GM12874 (cell line): Measurements from ENCODE around the gene SOX2.

Source experiments
- TF ChIP-seq, protein P1 (sequence below): IDR thresholded peaks from 2 replicates; pipeline ENCODE4 v1.5.1; 2011; ENCODE audit warnings: low read depth, mild to moderate bottlenecking, control low read depth, low read length, moderate library complexity; ENCODE audit not compliant: insufficient read depth

SOX2 gene

DNA sequence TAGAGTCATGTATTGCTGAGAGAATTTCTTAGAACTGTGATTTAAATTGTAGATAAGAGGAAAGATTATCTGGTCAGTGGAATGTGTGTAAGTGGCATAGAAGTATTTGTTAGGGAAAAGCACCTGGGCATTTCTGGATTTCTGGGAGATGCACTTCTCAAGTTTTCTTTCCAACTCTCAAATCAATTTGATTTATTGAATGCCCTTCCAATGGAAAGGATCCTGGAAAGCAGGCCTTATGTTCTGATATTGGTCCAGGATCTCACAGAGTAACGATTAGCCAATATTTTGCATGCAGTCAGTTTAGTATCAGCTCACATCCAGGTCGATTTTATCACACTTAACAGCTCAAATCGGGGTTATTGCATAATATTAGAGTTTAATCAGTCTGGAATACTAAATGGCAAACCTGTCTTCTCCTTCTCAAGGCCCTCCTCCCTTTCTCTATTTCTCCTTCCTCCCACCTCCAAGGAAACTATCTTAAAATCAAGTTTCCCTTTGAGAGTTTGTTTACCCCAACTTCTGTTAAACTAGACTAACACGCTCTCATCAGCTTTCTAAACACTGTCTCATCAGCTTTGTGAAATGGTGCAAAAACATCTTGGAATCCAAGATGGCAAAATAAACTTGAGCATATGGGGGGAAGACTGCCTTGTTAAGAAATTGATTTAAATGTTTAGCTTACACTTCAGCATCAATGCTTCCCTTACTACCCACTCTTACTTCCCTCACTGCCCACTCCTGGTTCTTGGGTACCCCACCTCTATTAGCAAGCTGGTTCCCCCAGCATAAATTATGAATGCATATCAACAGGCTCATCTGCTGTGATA is 9.5 kb downstream of the SOX2 start:
- TF ChIP-seq, protein P1, sequence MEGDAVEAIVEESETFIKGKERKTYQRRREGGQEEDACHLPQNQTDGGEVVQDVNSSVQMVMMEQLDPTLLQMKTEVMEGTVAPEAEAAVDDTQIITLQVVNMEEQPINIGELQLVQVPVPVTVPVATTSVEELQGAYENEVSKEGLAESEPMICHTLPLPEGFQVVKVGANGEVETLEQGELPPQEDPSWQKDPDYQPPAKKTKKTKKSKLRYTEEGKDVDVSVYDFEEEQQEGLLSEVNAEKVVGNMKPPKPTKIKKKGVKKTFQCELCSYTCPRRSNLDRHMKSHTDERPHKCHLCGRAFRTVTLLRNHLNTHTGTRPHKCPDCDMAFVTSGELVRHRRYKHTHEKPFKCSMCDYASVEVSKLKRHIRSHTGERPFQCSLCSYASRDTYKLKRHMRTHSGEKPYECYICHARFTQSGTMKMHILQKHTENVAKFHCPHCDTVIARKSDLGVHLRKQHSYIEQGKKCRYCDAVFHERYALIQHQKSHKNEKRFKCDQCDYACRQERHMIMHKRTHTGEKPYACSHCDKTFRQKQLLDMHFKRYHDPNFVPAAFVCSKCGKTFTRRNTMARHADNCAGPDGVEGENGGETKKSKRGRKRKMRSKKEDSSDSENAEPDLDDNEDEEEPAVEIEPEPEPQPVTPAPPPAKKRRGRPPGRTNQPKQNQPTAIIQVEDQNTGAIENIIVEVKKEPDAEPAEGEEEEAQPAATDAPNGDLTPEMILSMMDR, result no peak

DNA sequence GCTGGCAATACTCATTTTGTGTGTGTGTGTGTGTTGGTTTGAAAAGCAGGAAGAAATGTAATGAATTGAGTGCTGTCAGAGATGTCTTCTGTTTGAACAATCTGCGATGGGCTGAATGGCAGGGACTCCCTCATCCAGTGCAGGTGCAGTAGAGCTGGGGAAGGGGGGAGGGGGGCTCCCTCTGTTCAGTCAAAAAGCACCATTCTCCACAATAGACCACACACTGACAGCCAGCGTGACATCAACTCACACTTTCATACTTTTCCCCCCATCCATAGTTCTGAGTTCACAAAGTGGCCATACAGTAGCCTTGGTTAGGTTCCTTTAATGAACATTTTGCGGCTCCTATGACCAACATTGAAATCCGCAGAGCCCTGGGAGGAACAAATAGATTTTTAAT is 10.4 kb downstream of the SOX2 start:
- TF ChIP-seq, protein P1, result no peak

DNA sequence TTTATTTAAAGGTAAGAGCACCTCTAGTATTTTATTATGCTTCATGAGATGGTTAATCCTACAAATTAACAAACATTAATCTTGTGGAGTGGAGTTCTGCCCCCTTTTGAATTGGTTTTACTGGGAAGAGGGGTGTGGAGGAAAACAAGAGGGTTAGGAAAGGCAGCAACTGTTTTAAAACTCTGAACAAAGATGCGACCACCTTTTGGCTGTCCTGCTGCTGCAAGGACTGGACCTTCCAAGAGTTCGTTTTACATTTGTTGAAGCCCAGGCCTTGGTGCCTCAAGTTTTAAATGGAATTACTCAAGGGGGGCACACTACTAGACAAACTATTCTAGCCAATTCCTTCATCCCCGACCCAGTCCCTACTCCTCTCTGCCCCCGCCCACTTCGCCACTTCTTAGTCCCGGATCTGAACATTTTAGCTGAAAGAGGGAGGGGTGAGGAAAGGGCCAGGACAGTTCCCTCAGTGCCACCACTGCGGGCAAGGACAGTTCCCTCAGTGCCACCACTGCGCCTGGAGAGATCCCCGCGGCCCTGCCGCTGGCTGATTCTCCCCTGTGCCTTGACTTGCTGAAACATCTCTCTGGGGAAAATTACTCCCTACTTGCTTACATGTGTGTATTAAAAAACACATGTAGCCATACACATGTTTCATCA is 11.2 kb downstream of the SOX2 start:
- TF ChIP-seq, protein P1, result no peak

DNA sequence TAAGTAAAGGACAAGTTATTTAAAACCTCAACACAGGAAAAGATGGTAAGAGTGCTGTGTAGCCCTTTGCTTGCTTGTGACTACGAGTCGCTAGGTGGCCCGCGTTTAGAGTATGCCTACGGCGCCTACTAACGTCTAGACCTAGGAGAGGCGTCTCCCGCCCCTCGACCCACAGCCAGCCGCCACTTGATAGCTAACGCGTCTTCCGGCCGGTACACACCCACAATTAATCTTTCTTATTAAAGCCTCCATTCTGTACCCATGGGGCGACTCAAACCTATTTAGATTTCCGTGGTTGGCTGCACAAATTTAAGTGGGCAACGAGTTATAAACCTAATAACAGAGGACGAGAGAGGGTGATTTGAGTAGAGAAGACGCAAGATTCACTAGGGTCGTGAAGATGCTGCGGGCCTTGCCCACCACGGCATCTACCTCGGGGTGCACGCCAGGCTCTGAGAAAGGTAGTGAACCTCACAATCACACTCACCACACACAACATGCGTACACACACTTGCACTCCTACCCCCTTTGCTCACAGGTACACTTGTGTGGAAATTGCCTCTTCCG is 12.0 kb downstream of the SOX2 start:
- TF ChIP-seq, protein P1, result no peak

DNA sequence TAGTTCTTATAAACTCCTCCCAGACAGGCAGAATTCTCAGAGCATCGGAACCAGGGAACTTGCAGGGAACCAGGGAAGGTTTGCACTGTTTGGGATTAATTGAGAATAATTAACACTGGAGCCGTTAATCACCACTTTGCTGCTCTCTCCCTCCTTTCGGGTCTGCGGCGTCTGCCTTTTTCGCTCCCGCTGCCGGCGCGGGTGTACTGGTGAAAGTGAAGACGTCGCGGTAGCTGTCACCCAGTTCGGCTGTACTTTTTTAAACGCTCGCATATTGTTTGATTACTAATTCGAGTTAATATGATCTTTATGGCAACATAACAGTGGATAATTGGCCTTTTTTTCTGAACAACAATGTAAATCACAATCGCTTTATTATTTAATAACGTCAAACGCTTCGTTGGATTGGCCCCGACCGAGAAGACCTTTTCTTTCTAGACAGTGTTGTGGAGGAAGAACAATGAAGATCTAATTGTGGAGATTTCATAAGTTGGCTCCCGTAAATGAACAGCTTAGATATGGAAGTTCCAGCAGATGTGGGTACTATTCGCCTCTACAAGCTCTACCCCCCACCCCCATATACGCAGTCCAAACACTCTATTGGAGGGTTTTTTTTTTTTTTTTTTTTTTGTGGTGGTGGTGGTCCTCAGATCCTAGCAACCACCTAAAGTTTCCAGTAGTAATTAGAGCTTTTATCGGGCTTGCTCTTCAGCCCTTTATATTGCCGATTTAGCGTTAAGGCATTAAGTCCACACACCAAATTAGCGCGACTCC is 12.7 kb downstream of the SOX2 start:
- TF ChIP-seq, protein P1, result no peak

DNA sequence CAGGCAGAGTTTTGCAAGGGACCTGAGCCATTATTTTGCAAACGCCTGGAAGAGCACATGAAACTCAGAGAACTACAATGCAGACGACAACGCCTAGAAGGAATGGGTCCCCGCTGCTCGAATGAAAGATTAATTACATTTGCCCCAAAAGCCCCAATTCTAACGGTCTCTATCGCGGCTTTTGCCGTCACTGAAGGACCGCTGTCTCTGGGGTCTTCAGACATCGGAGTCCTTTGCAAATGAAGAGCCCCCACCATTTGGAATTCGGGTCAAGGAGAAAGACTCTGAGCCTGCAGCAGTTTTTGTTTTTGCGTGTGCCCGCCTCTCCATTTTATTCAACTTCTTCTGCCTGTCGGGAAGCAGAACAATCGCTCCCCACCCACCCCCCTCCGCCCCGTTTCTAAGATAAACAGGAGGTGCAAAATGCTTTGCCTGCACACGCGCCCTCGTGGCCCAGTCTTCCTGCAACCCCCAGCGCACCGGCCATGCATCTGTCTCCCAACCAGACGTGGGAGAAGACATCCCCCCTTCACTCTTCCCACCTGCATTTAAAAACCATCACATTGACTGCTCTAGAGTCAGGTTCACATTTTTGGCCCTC is 13.5 kb downstream of the SOX2 start:
- TF ChIP-seq, protein P1, result no peak
